Activated T-helper 1 cell treated with anti-CD3 and anti-CD28 coated beads, Interleukin-12 subunit alpha, Interleukin-12 subunit beta, Interleukin-2, Interleukin-4 antibody, amounts not matched to agents 30 ng/mL and 10 ng/mL and 1 ng/mL, durations not matched to agents 14 hours and 24 hours and 36 hours (primary cell): Measurements from ENCODE around the gene CPNE4. TPM values are rescaled to one million over a fixed set of nuclear protein-coding genes. Genes with fewer than 3 reads are reported as not detected.
"Not testable (repeated sequence)": the region's sequence is repeated elsewhere in the genome, so short reads cannot be mapped to it uniquely, and the experiment has no call there.

Experiments
- DNase-seq: peaks from one replicate; pipeline ENCODE4 v3.0.0; 2021; ENCODE audit warnings: low spot score
- H3K27ac Mint-ChIP-seq: one replicate; pipeline ENCODE4 v1.8.0; 2021; ENCODE audit warnings: mild to moderate bottlenecking, mixed read lengths
- H3K27me3 Mint-ChIP-seq: one replicate; pipeline ENCODE4 v1.8.0; 2022; ENCODE audit warnings: mild to moderate bottlenecking, moderate library complexity, mixed read lengths; ENCODE audit not compliant: insufficient read depth
- H3K36me3 Mint-ChIP-seq: one replicate; pipeline ENCODE4 v1.8.0; 2021; ENCODE audit warnings: low read depth, mixed read lengths
- H3K4me1 Mint-ChIP-seq: one replicate; pipeline ENCODE4 v1.8.0; 2021; ENCODE audit warnings: low read depth, mixed read lengths
- H3K4me3 Mint-ChIP-seq: one replicate; pipeline ENCODE4 v1.8.0; 2021; ENCODE audit warnings: mild to moderate bottlenecking, moderate library complexity, mixed read lengths
- H3K9me3 Mint-ChIP-seq: one replicate; pipeline ENCODE4 v1.8.0; 2021; ENCODE audit warnings: mixed read lengths
- intact Hi-C: fragments of 100-400 bp; cut with micrococcal nuclease; formaldehyde crosslinking; loops from one replicate; pipeline ENCODE4 v1.15.1; 2024
- total RNA-seq: library from RNA; stranded (reverse); gene quantifications from 2 replicates; pipeline ENCODE4 v1.2.3, GENCODE V29; 2022

CPNE4 gene
- total RNA-seq, 1 donor from 2014 or later: not detected

GRCh38 chr3:131917006-131917405, 117.8 kb downstream of the CPNE4 start:
- DNase-seq: no peak
- Mint-ChIP-seq H3K36me3 (no peaks in the 10 kb centered on the region), H3K27me3 (no peaks in the 10 kb centered on the region), H3K4me1 (no peaks in the 10 kb centered on the region), H3K4me3 (no peak overlapping the region), H3K9me3 (no peaks in the 10 kb centered on the region), H3K27ac (no peak overlapping the region)
- intact Hi-C loops: no loop called here

DNA sequence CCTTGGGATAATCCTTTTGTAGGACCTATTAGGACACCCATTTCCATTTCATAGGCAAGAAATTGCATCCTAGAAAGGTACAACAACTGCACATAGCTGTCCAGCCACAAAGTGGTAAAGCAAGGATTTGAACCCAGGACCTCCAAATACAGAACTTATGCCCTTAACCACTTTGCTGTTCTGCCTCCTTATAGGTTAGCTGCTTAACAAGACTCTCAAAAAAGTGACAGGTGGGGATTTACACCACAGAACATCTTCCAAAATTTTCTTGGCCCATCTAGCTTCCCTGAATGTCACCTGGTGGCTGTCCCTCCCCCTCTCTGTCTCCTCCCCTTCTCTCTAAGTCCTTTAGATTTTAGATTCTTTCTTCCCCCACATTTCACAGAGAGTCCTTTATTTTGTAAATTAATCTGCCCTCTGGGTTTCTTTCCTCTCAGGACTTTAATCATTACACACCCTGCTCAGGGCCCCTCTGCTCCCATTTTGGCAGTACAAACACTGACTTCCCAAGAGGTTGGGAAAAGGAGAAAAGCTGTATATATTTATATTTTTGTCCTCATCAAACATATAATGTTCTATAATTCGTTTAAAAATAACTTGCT, 120.6 kb downstream of the CPNE4 start:
- H3K36me3 Mint-ChIP-seq: no peaks in the 10 kb centered on the region
- no peak overlapping the region for H3K27ac Mint-ChIP-seq
- no peaks in the 10 kb centered on the region for H3K27me3 Mint-ChIP-seq
- no peaks in the 10 kb centered on the region for H3K9me3 Mint-ChIP-seq
- no peaks in the 10 kb centered on the region for H3K4me1 Mint-ChIP-seq
- DNase-seq: no peak
- H3K4me3 Mint-ChIP-seq: no peak overlapping the region
- intact Hi-C loops: no loop called here

DNA sequence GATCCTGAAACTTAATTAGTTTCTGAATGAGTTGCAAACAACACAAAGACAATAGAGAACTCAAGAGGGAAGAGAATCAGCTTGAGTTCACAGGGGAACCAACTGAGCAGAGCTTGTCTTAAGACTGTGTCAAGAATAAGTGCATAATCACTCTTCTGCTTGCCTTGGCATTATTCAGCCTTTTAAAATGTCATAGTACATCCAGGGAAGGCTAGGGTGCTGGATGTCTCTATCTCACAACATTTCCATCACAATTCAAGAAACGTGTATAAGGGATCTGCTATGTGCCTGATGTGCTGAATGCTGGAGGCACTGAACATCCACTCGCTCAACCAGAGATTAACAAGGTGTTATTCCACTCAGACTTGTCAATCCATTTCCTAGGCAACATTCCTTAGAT, 122.6 kb downstream of the CPNE4 start:
- intact Hi-C loops: no loop called here
- Mint-ChIP-seq H3K27me3 (no peaks in the 10 kb centered on the region), H3K4me3 (no peak overlapping the region), H3K9me3 (no peaks in the 10 kb centered on the region), H3K36me3 (no peaks in the 10 kb centered on the region), H3K4me1 (no peaks in the 10 kb centered on the region), H3K27ac (no peak overlapping the region)
- no peak for DNase-seq

DNA sequence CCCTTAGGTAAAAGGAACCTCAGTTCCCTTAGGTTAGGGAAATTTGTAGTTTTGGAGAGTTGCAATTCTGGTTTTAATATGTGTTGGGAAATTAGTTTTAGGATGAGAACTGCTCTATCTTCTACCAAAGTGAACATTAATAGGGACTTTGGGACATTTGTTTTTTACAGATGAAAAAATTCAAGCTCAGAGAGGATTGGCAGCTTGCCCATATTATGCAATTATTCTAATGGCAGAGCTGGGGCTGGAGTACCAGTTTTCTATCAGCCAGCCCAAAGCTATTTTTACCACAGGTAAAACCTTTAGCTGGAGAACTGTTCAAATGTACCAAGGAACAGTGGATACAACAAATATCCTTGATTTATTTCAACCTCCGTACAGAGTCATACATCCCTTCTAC, 127.0 kb downstream of the CPNE4 start:
- Mint-ChIP-seq H3K27me3 (no peaks in the 10 kb centered on the region), H3K4me1 (no peaks in the 10 kb centered on the region), H3K9me3 (no peaks in the 10 kb centered on the region), H3K27ac (no peak overlapping the region), H3K36me3 (no peaks in the 10 kb centered on the region), H3K4me3 (no peak overlapping the region)
- intact Hi-C loops: no loop called here
- no peak for DNase-seq

GRCh38 chr3:131903988-131904415, 130.8 kb downstream of the CPNE4 start:
- Mint-ChIP-seq H3K4me1 (no peaks in the 10 kb centered on the region), H3K36me3 (no peaks in the 10 kb centered on the region), H3K27me3 (no peaks in the 10 kb centered on the region), H3K27ac (no peak overlapping the region), H3K4me3 (no peak overlapping the region), H3K9me3 (no peaks in the 10 kb centered on the region)
- DNase-seq: no peak
- intact Hi-C loops: no loop called here

DNA sequence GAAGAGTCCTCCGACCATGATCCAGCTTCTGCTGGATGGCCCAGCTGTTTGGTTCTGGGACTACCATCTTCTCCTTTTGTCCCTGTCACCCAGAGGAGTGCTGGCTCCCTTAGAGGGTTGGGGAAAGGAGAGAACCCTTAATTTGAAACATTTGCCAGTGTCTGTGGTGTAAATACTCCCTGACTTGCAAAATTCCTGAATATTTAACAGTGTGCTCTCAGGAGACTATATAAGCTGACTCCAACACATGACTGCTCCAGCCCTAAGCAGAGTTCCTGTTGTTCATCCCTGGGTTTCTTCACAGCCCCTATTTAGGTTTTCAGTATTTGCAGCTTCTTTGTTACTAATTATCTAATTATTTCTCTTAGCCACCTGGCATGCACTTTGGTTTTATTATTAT, 133.1 kb downstream of the CPNE4 start:
- intact Hi-C loops: no loop called here
- H3K27ac Mint-ChIP-seq: no peak overlapping the region
- no peaks in the 10 kb centered on the region for H3K36me3 Mint-ChIP-seq
- no peaks in the 10 kb centered on the region for H3K27me3 Mint-ChIP-seq
- no peak for DNase-seq
- no peaks in the 10 kb centered on the region for H3K4me1 Mint-ChIP-seq
- H3K9me3 Mint-ChIP-seq: no peaks in the 10 kb centered on the region
- H3K4me3 Mint-ChIP-seq: no peak overlapping the region

DNA sequence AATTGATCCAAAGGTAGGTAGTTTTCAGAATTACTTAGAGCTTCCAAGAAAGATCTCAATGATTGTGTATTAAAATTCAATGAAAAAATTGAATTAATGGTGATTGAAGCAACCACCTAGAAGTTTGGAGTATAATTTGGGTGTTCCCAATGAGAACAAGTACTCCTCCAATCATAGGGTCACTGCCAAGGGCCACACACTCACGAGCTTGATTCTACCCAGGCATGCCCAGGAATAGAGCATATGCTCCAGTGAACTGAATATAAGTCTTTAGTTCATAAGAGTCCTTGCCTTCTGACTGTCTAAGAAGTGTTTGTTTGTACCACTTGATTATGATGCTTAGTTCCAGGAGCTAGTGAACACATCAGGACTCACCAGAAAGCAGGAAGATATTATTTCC, 133.9 kb downstream of the CPNE4 start:
- DNase-seq: no peak
- Mint-ChIP-seq H3K4me3 (no peak overlapping the region), H3K27ac (no peak overlapping the region), H3K9me3 (no peaks in the 10 kb centered on the region), H3K4me1 (no peaks in the 10 kb centered on the region), H3K36me3 (no peaks in the 10 kb centered on the region), H3K27me3 (no peaks in the 10 kb centered on the region)
- intact Hi-C loops: no loop called here

DNA sequence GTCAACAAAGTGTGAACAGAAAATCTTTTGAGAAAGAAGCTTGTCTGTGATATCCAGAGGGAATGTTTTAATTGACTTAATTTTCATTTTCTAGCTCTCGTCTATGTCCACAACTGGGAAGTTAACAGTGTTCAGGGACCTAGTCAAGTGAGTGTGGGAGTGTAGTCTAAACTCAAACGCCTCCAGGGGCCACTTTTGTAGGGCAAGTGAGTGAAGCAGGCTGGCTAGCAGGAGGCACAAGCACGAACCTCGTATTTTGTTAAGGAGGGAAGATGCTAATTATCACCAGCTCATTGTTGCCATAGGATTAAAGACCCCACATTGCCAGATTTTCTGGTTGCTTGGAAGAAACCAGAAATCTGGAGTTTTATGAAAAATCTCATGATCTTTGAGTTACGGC, 135.8 kb downstream of the CPNE4 start:
- Mint-ChIP-seq H3K9me3 (no peaks in the 10 kb centered on the region), H3K4me1 (no peaks in the 10 kb centered on the region), H3K27ac (no peak overlapping the region), H3K36me3 (no peaks in the 10 kb centered on the region), H3K27me3 (no peaks in the 10 kb centered on the region), H3K4me3 (no peak overlapping the region)
- intact Hi-C loops: no loop called here
- DNase-seq: no peak

DNA sequence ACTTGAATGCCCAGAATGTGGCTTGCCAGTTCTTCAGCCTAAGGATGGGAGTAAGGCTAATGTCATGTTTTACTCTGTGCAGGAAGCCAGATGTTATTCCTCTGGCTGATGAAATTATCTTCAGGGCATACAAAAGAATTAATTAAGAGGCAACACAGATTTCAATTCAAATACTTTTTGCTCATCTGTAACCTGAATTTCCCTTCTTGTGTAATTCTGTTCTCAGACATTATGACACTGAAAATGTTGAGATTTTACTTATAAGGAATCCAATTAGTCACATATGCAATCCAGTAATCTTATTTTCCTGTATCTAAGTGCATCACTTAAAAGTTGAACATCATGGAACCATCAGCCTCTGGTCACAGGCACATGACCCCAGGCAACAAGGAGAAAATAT, 136.5 kb downstream of the CPNE4 start:
- H3K27me3 Mint-ChIP-seq: no peaks in the 10 kb centered on the region

GRCh38 chr3:131896285-131896684, 138.5 kb downstream of the CPNE4 start:
- Mint-ChIP-seq H3K27me3 (no peaks in the 10 kb centered on the region), H3K36me3 (no peaks in the 10 kb centered on the region), H3K27ac (no peak overlapping the region), H3K4me3 (no peak overlapping the region), H3K4me1 (no peaks in the 10 kb centered on the region), H3K9me3 (no peaks in the 10 kb centered on the region)
- intact Hi-C loops: no loop called here
- DNase-seq: no peak

More for the DNA sequence above, 136.5 kb downstream of the CPNE4 start:
- DNase-seq: no peak
- Mint-ChIP-seq H3K4me3 (no peak overlapping the region), H3K27ac (no peak overlapping the region), H3K9me3 (no peaks in the 10 kb centered on the region), H3K36me3 (no peaks in the 10 kb centered on the region), H3K4me1 (no peaks in the 10 kb centered on the region)
- intact Hi-C loops: no loop called here

- Mint-ChIP-seq H3K9me3 (no peaks in the 10 kb centered on the region), H3K4me1 (no peaks in the 10 kb centered on the region), H3K27me3 (no peaks in the 10 kb centered on the region), H3K27ac (no peak overlapping the region), H3K4me3 (no peak overlapping the region), H3K36me3 (no peaks in the 10 kb centered on the region)
- intact Hi-C loops: no loop called here
- no peak for DNase-seq
These were observed 139.0 kb downstream of the CPNE4 start for GRCh38 chr3:131895766-131896165.

GRCh38 chr3:131892331-131892730, 142.5 kb downstream of the CPNE4 start:
- no peaks in the 10 kb centered on the region for H3K27me3 Mint-ChIP-seq
- H3K4me3 Mint-ChIP-seq: no peak overlapping the region
- no peaks in the 10 kb centered on the region for H3K4me1 Mint-ChIP-seq
- no peak for DNase-seq
- intact Hi-C loops: no loop called here
- H3K36me3 Mint-ChIP-seq: no peaks in the 10 kb centered on the region
- no peaks in the 10 kb centered on the region for H3K9me3 Mint-ChIP-seq
- no peak overlapping the region for H3K27ac Mint-ChIP-seq

DNA sequence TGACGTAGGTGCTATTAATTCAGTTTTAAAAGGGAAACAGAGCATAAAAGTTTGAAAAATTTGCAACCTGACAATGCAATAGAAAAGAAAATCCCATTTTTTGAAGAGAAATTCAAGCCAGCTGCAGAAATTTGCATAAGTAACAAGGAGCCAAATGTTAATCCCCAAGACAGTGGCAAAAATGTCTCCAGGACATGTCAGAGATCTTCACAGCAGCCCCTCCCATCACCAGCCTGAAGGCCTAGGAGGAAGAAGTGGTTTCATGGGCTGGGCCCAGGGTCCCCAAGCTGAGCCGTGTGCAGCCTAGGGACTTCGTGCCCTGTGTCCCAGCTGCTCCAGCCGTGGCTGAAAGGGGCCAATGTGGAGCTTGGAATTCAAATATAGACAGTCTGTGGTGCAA, 148.9 kb downstream of the CPNE4 start:
- not testable (repeated sequence) for H3K27ac Mint-ChIP-seq, H3K27me3 Mint-ChIP-seq, DNase-seq

DNA sequence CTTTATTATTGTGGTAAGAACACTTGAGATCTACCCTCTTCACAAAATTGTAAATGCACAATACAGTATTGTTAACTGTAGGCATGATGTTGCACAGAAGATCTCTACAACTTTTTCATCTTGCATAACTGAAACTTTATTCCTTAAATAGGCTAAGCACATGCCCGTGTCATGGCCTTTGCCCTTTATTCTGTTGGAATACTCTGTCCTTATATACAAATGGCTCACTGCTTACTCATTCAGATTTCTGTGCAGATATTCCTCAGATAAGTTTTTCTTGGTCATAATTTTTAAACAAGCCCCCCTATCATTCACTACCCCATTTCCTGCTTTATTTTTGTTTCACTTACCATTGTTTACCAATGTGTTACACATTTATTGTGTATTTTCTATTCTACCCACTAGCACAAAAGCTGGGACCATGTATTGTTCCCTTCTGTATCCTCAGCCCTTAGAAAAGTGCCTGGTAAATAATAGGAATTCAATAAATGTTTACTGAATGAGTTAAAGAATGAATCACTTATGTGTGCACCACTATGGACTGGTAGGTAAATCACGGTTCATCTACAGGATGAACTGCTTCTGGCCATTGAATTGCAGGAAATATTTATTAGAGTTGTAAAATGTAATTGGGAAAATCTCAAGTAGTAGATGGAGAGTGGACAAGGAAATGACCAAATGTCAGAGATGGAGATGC, 151.0 kb downstream of the CPNE4 start:
- intact Hi-C loops: no loop called here
- Mint-ChIP-seq H3K36me3 (no peaks in the 10 kb centered on the region), H3K27ac (no peak overlapping the region), H3K4me3 (no peak overlapping the region), H3K9me3 (no peaks in the 10 kb centered on the region), H3K4me1 (no peaks in the 10 kb centered on the region), H3K27me3 (no peaks in the 10 kb centered on the region)
- DNase-seq: no peak

More for the DNA sequence above, 148.9 kb downstream of the CPNE4 start:
- H3K9me3 Mint-ChIP-seq, H3K36me3 Mint-ChIP-seq, H3K4me1 Mint-ChIP-seq, H3K4me3 Mint-ChIP-seq, intact Hi-C loops: not testable (repeated sequence)
